ENCODE measurements around the gene ATF4. TPM values are rescaled to one million over a fixed set of nuclear protein-coding genes. Genes with fewer than 3 reads are reported as not detected.

Gene ATF4
- total and polyA plus RNA-seq, 3 donors from 2014 or later = 192 to 228 (median 227) TPM

- peaks cover 65% of the 10 kb centered on the region for H3K4me1 ChIP-seq
- peak overlapping the region; percentile 3 to 45 for H3K27ac ChIP-seq
- 46 to 67% methylated on average over 11 of the region's 11 CpGs for WGBS, 2 donors
- no peaks in the 10 kb centered on the region for H3K9me3 ChIP-seq
- no peak for DNase-seq
- H3K36me3 ChIP-seq (ENCODE audit: low read depth, missing control alignments) = no peaks in the 10 kb centered on the region
- intact Hi-C loops (cut with DNase I; ENCODE audit: low total_unique reads) = no loop called here
- TF ChIP-seq CTCF (IDR thresholded peaks at IDR 0.05) = no peak
- no peak for TF ChIP-seq POLR2A (IDR thresholded peaks at IDR 0.05)
- H3K27me3 ChIP-seq = no peaks in the 10 kb centered on the region
- H3K4me3 ChIP-seq = no peak overlapping the region
Observed at GRCh38 chr22:39474351-39475111, 45.8 kb upstream of the ATF4 start.

- intact Hi-C loops (cut with DNase I; ENCODE audit: low total_unique reads) = no loop called here
- no peaks in the 10 kb centered on the region for H3K36me3 ChIP-seq (ENCODE audit: low read depth, missing control alignments)
- WGBS, 2 donors = 56 to 70% methylated on average over 9 of the region's 9 CpGs
- H3K27me3 ChIP-seq = no peaks in the 10 kb centered on the region
- H3K9me3 ChIP-seq = no peaks in the 10 kb centered on the region
- no peak for TF ChIP-seq POLR2A (IDR thresholded peaks at IDR 0.05)
- no peak for TF ChIP-seq CTCF (IDR thresholded peaks at IDR 0.05)
- no peak overlapping the region for H3K4me3 ChIP-seq
- H3K4me1 ChIP-seq = peaks cover 57% of the 10 kb centered on the region
- DNase-seq = no peak
- H3K27ac ChIP-seq = no peak overlapping the region
Observed at GRCh38 chr22:39475337-39475736, 45.0 kb upstream of the ATF4 start.

GRCh38 chr22:39475902-39476301 lies 44.5 kb upstream of the ATF4 start:
- no peaks in the 10 kb centered on the region for H3K9me3 ChIP-seq
- no peak overlapping the region for H3K4me3 ChIP-seq
- DNase-seq = no peak
- no peaks in the 10 kb centered on the region for H3K27me3 ChIP-seq
- no peak overlapping the region for H3K27ac ChIP-seq
- no peaks in the 10 kb centered on the region for H3K36me3 ChIP-seq (ENCODE audit: low read depth, missing control alignments)
- intact Hi-C loops (cut with DNase I; ENCODE audit: low total_unique reads) = no loop called here
- 36 to 67% methylated on average over 3 of the region's 3 CpGs for WGBS, 2 donors
- H3K4me1 ChIP-seq = peaks cover 51% of the 10 kb centered on the region
- TF ChIP-seq CTCF (IDR thresholded peaks at IDR 0.05) = no peak
- no peak for TF ChIP-seq POLR2A (IDR thresholded peaks at IDR 0.05)

- no peak for DNase-seq
- Histone ChIP-seq H3K36me3 (ENCODE audit: low read depth, missing control alignments) (no peaks in the 10 kb centered on the region), H3K27me3 (no peaks in the 10 kb centered on the region), H3K9me3 (no peaks in the 10 kb centered on the region), H3K4me1 (peaks cover 44% of the 10 kb centered on the region), H3K4me3 (no peak overlapping the region), H3K27ac (no peak overlapping the region)
- WGBS, 2 donors = 84 to 91% methylated on average over 13 of the region's 13 CpGs
- intact Hi-C loops (cut with DNase I; ENCODE audit: low total_unique reads) = no loop called here
- TF ChIP-seq CTCF (IDR thresholded peaks at IDR 0.05) (no peak), POLR2A (IDR thresholded peaks at IDR 0.05) (no peak)
Observed at GRCh38 chr22:39476664-39477063, 43.7 kb upstream of the ATF4 start.

GRCh38 chr22:39477542-39477941 lies 42.8 kb upstream of the ATF4 start:
- DNase-seq = no peak
- intact Hi-C loops (cut with DNase I; ENCODE audit: low total_unique reads) = no loop called here
- WGBS, 2 donors = 93% methylated on average over 9 of the region's 9 CpGs

More at GRCh38 chr22:39477542-39477941, 42.8 kb upstream of the ATF4 start:
- Histone ChIP-seq H3K4me3 (no peak overlapping the region), H3K36me3 (ENCODE audit: low read depth, missing control alignments) (no peaks in the 10 kb centered on the region), H3K27me3 (no peaks in the 10 kb centered on the region), H3K9me3 (no peaks in the 10 kb centered on the region), H3K27ac (no peak overlapping the region), H3K4me1 (peaks cover 35% of the 10 kb centered on the region)
- TF ChIP-seq POLR2A (IDR thresholded peaks at IDR 0.05) (no peak), CTCF (IDR thresholded peaks at IDR 0.05) (no peak)

All from testis (tissue), 3 donors.